ENCODE data around the gene NDUFS8. TPM values are rescaled to one million over a fixed set of nuclear protein-coding genes. Genes with fewer than 3 reads are reported as not detected.

Gene NDUFS8
- total RNA-seq, 4 donors from 2014 or later, result 155 to 226 (median 188) TPM

DNA sequence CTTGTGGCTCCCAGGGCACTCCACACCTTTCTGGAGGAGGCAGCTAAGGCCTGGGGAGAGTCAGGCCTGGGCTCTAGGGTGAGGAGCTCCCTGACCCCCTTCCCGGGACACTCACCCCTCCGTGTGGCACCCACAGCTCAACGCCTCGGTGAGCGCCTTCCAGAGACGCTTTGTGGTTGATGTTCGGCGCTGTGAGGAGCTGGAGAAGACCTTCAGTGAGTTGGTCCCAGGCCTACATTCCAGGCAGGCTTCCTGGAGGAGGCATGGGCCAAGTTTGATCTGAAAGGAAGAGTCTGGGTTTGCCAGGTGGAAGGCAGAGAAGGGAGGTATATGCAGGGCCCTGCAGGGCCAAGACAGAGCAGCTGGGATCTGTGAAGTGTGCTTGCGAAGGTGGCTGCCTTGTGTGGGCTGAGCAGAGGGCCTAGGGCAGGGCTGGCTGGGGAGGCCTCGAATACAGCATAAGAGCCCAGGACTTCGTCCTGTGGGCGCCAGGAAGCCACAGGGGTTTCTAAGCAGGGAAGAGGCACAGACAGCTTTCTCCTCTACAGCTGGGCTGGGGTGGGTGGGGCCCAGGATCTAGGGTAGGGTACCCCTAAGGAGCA lies 11.2 kb downstream of the NDUFS8 start:
- H3K4me1 ChIP-seq, result peaks cover 17 to 41% (median 34%) of the 10 kb centered on the region in 4 donors
- H3K27ac ChIP-seq, result peak overlapping the region; percentile 86 to 93 (median 90)
- DNase-seq, result no peak
- intact Hi-C loops (cut with DNase I; ENCODE audit: low total_unique reads), result no loop called here
- H3K9me3 ChIP-seq, result no peaks in the 10 kb centered on the region
- no peak overlapping the region for H3K4me3 ChIP-seq
- no peak for TF ChIP-seq POLR2A (IDR thresholded peaks at IDR 0.05)
- no peak for TF ChIP-seq EP300 (IDR thresholded peaks at IDR 0.05; ENCODE audit: low read depth)
- TF ChIP-seq CTCF (IDR thresholded peaks at IDR 0.05), result no peak
- no peak for TF ChIP-seq POLR2AphosphoS5 (IDR thresholded peaks at IDR 0.05)
- WGBS, 2 donors (ENCODE audit: low coverage in 1 of 2), result 83% methylated on average over 12 of the region's 12 CpGs; no CpG with 5 or more reads in 1 of the 2 donors
- peaks cover 0 to 10% (median 2%) of the 10 kb centered on the region in 4 donors for H3K36me3 ChIP-seq
- in situ Hi-C loops (cut with MboI; ENCODE audit: low pct_ligation_motif_present in 1 of 4, low pct_unique_long_range_greater_than_20kb in 1 of 4, low sequenced_read_pairs in 3 of 4), result no loop called here
- H3K27me3 ChIP-seq, result no peaks in the 10 kb centered on the region

- 84% methylated on average over 13 of the region's 27 CpGs; no CpG with 5 or more reads in 1 of the 2 donors for WGBS, 2 donors (ENCODE audit: low coverage in 1 of 2)
- Histone ChIP-seq H3K36me3 (peaks cover 0 to 10% (median 2%) of the 10 kb centered on the region in 4 donors), H3K27ac (peak overlapping the region in 3 of 4 donors; percentile 23 to 90 (median 86)), H3K9me3 (no peaks in the 10 kb centered on the region), H3K27me3 (no peaks in the 10 kb centered on the region), H3K4me1 (peaks cover 17 to 37% (median 33%) of the 10 kb centered on the region in 4 donors), H3K4me3 (no peak overlapping the region)
- DNase-seq, result no peak
- intact Hi-C loops (cut with DNase I; ENCODE audit: low total_unique reads) (no loop called here), in situ Hi-C loops (cut with MboI; ENCODE audit: low pct_ligation_motif_present in 1 of 4, low pct_unique_long_range_greater_than_20kb in 1 of 4, low sequenced_read_pairs in 3 of 4) (no loop called here)
- no peak for TF ChIP-seq CTCF (IDR thresholded peaks at IDR 0.05)
- TF ChIP-seq POLR2A (IDR thresholded peaks at IDR 0.05), result no peak
- no peak for TF ChIP-seq POLR2AphosphoS5 (IDR thresholded peaks at IDR 0.05)
- no peak for TF ChIP-seq EP300 (IDR thresholded peaks at IDR 0.05; ENCODE audit: low read depth)
Observed at GRCh38 chr11:68042219-68043028, 11.9 kb downstream of the NDUFS8 start.

DNA sequence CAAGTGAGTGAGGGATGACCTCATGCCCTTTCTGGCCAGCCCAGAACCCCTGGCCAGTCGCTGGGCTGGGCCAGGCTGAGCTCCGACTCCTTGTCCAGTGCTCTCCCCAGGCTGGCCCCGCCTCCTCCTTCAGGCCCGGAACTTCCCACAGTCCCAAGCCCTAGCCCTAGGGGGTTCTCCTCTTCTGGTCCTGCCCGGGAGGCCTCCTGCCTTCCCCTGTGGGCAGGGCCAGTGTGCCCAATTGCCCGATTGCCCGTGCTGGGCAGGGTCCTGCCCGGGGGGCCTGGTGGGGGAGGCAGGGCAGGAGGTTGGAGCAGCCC lies 12.5 kb downstream of the NDUFS8 start:
- Histone ChIP-seq H3K4me1 (peaks cover 16 to 31% (median 28%) of the 10 kb centered on the region in 4 donors), H3K4me3 (no peak overlapping the region)
- DNase-seq, result no peak

More for the DNA sequence above, 12.5 kb downstream of the NDUFS8 start:
- intact Hi-C loops (cut with DNase I; ENCODE audit: low total_unique reads) (no loop called here), in situ Hi-C loops (cut with MboI; ENCODE audit: low pct_ligation_motif_present in 1 of 4, low pct_unique_long_range_greater_than_20kb in 1 of 4, low sequenced_read_pairs in 3 of 4) (no loop called here)
- Histone ChIP-seq H3K27ac (peak overlapping the region in 3 of 4 donors; percentile 11 to 46 (median 23)), H3K27me3 (no peaks in the 10 kb centered on the region), H3K36me3 (peaks cover 0 to 15% (median 3%) of the 10 kb centered on the region in 4 donors), H3K9me3 (no peaks in the 10 kb centered on the region)
- no peak for TF ChIP-seq POLR2AphosphoS5 (IDR thresholded peaks at IDR 0.05)
- TF ChIP-seq CTCF (IDR thresholded peaks at IDR 0.05), result no peak
- TF ChIP-seq POLR2A (IDR thresholded peaks at IDR 0.05), result no peak
- no peak for TF ChIP-seq EP300 (IDR thresholded peaks at IDR 0.05; ENCODE audit: low read depth)
- no CpG with 5 or more reads among the region's 8 CpGs for WGBS, 2 donors (ENCODE audit: low coverage in 1 of 2)

All from transverse colon (tissue), 4 donors.